Activated CD8-positive, alpha-beta memory T cell treated with anti-CD3 and anti-CD28 coated beads, Interleukin-2, amount 50 U/mL, for 24 hours (primary cell): Measurements from ENCODE around the gene BCKDHB.
A peak's percentile ranks its signal among the peaks of the same experiment; 100 is the strongest.
"Not testable (repeated sequence)": the region's sequence is repeated elsewhere in the genome, so short reads cannot be mapped to it uniquely, and the experiment has no call there.

Source experiments
- DNase-seq: peaks from one replicate; pipeline ENCODE4 v3.0.0-alpha.2; 2020; ENCODE audit errors: extremely low read depth

The BCKDHB gene

DNA sequence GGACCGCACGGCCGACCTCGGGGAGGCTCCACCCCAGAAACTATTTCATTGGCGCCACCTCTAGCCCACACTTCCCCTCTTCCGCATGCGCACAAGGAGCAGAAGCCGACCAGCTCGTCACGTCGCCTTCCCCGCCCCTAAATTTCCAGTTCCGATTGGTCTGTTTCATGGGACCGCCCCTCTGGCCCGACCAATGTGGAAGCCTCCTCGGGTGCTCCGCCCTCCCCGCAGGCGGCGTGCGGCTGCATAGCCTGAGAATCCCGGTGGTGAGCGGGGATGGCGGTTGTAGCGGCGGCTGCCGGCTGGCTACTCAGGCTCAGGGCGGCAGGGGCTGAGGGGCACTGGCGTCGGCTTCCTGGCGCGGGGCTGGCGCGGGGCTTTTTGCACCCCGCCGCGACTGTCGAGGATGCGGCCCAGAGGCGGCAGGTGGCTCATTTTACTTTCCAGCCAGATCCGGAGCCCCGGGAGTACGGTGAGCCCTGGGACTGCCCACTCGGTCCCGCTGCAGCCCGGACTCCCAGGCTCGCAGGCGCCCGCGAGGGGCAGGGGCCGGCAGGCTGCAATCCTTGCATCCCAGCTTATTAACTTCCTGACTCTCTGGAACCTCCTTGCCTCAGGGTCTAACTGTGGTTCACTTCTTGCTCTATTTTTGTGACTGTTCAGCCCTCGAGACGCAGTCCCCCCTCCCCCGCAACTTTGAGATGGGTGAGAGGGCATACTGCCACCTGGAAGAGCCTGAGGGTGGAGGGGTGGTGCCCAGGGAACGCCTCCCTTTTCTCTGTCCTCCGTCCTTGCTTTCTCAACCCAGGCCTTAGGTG is at the start of gene BCKDHB:
BCKDHB (plus strand) TSS at position 254 of the 818 bp plus-strand sequence; CDS start at position 277, 23 bp downstream.
- DNase-seq: peak; percentile 95

DNA sequence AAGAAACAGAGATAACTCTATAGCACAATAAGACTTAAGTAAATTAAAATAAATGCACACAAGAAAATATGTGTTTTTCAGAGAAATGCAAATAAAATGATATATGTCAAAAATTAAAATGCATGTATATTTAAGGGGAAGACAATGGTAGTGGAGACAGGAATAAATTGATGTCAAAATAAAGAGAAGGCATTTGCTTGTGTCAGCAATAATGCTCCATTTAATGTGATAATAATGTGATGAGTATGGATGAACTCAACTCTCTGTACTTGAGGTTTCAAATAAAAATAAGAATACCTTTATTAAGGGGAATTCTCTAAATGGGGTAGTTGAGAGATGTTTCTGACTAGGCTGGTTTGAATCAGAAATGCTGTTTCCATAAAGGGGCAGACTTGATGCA is 45.7 kb upstream of the BCKDHB start:
- no peak for DNase-seq

DNA sequence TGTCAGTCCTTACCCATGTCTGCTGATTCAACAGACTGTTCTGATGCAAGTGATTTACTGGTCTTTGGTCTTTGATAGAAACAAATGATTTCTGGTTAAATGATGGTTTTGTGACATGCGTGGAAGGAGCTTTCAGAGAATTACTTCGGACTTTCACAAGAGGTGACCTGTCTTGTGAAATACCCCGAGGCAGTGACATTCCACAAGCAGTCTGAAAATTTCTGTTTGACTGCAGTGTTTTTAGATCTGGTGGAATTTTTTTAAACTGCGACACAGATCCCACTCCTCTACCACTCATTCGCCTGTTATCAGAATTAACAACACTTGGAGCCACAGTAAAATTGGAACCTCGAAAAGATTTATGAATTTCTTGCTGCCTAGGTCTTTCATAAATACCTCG is 38.3 kb upstream of the BCKDHB start:
- DNase-seq: not testable (repeated sequence)

DNA sequence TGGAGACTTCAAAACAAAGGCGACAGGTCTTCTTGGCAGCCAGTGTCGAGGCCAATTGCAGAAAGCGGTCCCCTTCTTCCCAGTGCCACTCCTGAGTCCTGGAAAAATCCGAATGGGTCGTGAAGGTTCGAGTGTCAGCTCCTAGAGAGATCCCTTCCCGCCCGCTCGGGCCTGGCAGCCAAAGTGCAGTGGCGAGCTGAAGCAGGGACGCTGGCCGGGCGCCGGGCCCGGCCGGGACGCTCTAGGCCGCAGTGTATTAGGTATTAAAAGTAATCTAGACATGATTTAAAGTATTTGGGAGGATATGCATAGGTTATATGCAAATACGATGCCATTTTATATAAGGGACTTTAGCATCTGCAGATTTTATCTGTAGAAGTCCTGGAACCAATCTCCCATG is 36.0 kb upstream of the BCKDHB start:
- not testable (repeated sequence) for DNase-seq

- DNase-seq: no peak
These were observed 29.4 kb upstream of the BCKDHB start for GRCh38 chr6:80077067-80077466.

DNA sequence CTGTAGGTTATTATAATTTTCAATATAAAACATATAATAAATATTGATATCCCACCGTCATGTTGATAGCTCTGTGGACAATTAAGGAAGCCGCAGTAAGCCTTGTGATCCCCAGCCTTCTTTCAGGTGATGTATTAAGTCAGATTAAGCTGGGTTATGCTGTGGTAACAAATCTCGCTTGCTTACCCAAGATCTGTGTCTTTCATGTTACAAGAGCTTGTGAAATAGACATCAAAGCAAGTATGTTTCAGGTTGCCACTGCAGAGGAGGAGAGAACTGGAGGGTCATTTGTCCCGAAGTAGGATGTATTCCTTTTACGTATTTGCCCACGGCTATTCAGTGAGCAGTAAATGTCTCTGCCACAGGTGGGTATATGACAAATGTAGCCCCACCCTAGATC is 17.8 kb upstream of the BCKDHB start:
- no peak for DNase-seq

- no peak for DNase-seq
These were observed 15.0 kb upstream of the BCKDHB start for GRCh38 chr6:80091506-80091905.

- no peak for DNase-seq
These were observed 12.5 kb upstream of the BCKDHB start for GRCh38 chr6:80094017-80094416.

DNA sequence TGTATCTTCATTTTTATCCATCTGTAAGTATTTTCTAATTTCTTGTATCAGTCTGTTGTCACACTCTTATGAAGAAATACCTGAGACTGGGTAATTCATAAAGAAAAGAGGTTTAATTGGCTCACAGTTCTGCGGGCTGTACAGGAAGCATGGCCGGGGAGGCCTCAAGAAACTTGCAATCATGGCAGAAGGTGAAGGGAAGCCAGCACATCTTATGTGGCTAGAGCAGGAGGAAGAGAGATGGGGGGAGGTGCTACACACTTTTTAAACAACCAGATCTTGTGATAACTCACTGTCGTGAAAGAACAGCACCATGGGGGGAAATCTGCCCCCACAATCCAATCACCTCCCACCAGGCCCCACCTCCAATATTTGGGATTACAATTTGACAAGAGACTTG is 10.9 kb upstream of the BCKDHB start:
- DNase-seq: no peak

DNA sequence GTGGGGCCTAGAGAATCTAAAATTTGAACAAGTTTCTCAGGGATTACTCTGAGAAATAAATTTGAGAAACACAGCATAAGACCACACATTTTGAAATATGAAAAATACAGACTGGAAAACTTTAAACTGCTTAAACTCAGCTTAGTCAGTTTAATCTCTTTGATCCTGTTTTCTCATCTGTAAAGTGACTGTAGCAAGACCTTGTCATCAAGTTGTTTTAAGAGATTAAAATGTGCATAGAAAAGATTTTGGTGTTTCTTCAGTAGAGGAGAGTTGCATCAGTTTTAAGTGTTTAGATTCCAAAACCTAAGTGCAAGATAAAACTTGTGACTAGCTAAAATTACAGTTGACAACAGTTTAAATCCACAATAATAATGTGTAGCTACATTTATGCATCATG is 8.1 kb upstream of the BCKDHB start:
- DNase-seq: no peak

- no peak for DNase-seq
These were observed 2.0 kb upstream of the BCKDHB start for GRCh38 chr6:80104520-80104919.

DNA sequence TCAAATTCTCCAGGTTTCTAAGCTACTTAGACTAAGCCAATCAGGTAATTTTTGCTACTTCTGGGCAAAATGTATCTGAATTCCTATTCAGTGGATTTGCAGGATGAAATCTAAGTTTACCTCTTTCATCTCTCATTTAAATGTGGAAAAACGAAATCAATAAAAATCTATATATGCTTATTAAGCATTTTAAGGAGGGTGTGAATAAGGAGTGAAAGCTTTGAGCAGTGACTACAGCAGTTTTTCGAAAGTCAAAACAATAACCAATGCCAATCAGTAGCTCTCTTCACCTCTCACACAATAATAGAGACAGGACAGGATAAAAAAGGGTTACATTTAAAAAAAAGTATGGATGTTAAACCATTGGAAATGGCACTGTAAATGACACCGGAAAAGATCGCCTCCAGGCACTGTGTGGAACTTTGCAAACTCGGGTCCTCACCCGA is 476 bp upstream of the BCKDHB start:
- no peak for DNase-seq

DNA sequence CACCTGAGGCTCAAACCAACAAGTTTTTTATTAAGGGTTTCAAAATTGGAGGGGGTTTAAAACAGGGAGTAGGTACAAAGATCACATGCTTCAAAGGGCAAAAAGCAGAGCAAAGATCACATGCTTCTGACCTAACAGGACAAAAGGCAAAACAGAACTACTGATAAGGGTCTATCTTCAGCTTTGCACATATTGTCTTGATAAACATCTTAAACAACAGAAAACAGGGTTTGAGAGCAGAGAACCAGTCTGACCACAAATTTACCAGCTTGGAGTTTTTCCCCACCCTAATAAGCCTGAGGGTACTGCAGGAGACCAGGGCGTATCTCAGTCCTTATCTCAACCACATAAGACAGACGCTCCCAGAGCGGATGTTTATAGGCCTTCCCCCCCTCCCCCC is 16.1 kb downstream of the BCKDHB start:
- not testable (repeated sequence) for DNase-seq

DNA sequence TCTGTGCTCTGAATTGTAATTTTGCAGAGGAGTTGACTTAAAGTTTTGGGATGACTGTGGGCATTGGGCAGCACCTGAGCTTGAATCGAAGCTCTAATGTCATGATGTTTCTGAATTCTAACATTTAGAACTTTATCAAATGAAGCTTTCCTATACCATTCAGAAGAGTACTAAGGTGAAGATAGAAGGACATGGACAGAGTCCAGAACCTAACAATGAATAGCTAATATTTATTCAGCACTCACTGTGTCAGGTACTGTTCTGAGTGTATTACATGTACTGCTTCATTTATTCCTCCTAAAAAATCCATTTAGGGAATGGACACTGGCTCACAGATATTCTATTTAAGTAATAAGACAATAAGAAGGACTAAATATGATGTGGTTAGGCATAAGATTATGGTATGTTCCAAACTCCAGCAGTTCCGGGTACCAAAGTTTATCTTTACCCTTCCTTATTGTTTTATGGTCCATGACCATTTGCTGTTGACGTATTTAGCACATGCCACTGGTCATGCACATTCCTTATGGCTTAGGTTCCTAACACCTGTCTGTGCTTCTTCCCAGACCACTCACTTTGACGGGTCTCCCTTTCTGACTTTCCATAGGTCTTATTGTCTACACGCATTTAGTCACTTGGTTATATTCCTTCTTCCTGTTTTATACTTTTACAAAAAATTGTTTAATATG is 20.3 kb downstream of the BCKDHB start:
- no peak for DNase-seq

GRCh38 chr6:80129485-80129884 is 23.0 kb downstream of the BCKDHB start:
- DNase-seq: no peak

- DNase-seq: no peak
These were observed 26.5 kb downstream of the BCKDHB start for GRCh38 chr6:80133020-80133419.

DNA sequence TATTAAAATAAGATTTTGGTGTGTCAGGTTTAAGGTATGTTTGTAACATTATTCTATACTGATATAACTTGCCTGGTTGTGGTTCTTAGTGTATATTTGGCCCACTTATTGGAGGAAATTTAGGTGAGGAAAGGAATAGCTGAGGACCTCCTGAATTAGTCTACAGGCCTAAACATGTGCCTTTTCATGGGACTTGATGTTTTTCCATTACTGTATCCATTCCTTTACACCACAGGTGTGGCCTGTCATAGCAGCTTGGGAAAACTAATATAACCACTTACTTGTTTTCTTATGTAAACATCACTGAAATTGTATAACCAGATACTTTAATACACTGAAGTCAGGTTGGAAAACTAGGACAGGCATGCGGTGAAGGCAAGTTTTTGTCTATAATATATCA is 27.6 kb downstream of the BCKDHB start:
- no peak for DNase-seq

DNA sequence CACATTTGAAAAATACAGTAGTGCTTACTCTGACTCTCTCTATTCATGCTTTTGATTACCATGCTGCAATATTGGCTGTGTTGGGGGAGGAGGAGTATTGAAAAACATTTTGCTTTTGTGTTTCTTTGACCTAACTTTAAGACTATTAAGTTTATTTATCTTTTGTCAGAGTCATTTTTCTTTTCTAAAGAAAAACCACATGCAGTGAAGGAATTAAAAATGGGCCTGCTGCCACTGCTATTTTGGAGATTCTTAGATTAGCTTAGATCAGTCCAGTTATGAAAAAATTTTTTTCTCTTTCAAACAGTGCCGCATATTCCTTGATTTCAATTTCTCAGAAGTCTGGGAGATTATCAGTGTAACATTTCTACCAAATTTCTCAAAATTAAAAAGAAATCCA is 36.1 kb downstream of the BCKDHB start:
- DNase-seq: no peak

DNA sequence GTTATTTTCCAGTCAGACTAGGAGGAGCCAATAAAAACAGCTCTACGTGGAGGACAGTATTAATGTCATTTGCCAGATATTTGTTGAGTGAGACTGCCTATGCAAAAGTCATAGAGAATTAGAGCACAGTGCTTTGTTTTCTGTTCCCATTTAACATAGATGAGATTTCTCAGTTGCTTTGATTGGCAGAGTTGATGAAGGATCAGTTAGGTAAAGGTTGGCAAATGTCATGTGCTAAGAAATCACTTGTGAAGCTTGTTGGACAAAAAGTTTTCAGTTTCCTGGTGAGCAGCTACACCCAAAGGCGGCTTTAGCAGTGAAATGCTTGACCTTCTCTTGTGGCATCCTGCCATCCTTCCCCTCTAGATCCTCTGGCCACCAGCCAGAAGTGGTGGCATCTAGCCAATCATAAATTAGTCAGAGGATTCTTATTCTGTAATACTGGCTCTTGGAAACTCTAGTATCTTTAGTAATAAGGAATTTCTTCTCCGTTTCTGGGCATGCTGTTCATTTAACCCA is 37.0 kb downstream of the BCKDHB start:
- no peak for DNase-seq

DNA sequence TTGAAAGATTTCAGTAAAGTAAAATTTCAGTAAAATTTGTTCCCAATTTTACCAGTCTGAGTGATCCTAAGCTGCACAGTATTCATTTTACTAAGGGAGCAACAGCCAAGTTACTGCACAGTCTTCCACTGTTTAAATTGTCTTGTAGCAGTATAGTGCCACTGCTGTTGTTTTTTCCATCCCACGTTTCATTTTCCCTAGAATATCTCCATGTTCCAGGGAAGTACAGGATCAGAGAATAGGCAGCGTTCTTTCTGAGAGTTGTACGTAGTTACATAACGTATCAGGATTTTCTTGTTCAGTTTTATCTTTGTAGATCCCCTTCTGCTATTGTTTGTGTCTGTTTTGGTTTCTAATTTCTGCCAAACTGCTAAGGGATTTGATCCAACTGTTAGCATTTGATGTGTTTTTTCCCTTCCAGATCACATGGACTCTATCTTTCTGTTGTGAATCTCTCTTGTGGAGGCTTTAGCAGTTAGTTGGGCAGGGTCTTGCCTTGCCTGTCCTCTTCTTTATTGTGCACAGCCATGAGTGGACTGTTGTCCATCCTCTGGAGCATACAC is 38.4 kb downstream of the BCKDHB start:
- DNase-seq: no peak

GRCh38 chr6:80145509-80145908 is 39.0 kb downstream of the BCKDHB start:
- no peak for DNase-seq

- no peak for DNase-seq
These were observed 39.5 kb downstream of the BCKDHB start for GRCh38 chr6:80145921-80146320.

- no peak for DNase-seq
These were observed 41.7 kb downstream of the BCKDHB start for GRCh38 chr6:80148220-80148619.
